Neural progenitor cell (in vitro differentiated cells): ENCODE data around the gene CDH19.

ENCODE experiments used
- CTCF ChIP-seq: fragments of 200-600 bp; sonication (generic); IDR thresholded peaks from 2 replicates; pipeline ENCODE4 v1.5.1; 2017; ENCODE audit warnings: antibody characterized with exemption, mild to moderate bottlenecking
- EZH2 ChIP-seq: fragments of 200-600 bp; sonication (generic); IDR thresholded peaks from 2 replicates; pipeline ENCODE4 v1.6.1; 2017; ENCODE audit warnings: antibody characterized with exemption, mild to moderate bottlenecking, moderate library complexity

- no peak for TF ChIP-seq CTCF
- no peak for TF ChIP-seq EZH2
Measured at GRCh38 chr18:66506178-66506577, 97.7 kb downstream of the CDH19 start.
